GM12878 (cell line): ENCODE data around the gene SLAMF8. TPM values are rescaled to one million over a fixed set of nuclear protein-coding genes. Genes with fewer than 3 reads are reported as not detected.

ENCODE experiments used
- ATAC-seq: fragments of 200-7000 bp; cut with Tn5 transposase; 3 replicates; pipeline ENCODE4 v1.9.1; 2020; ENCODE audit warnings: mild to moderate bottlenecking, moderate library complexity
- BruUV-seq: library from RNA; stranded (reverse); fragments of 400-500 nt; replicated peaks from 2 replicates; lab custom pipeline; 2021; lab: Mats Ljungman, UMichigan
- CTCF ChIA-PET: fragments of 300-600 bp; sonication (Branson Sonifier 250); formaldehyde crosslinking; extraction: SDS; loops from one replicate; lab custom pipeline; 2021; ENCODE audit warnings: inconsistent platforms; lab: Yijun Ruan, JAX
- POLR2A ChIA-PET: fragments of 350-600 bp; formaldehyde crosslinking; extraction: SDS; loops from one replicate; lab custom pipeline; 2021; ENCODE audit warnings: inconsistent platforms; lab: Charles Lee
- RAD21 ChIA-PET: fragments of 300-600 bp; sonication (Branson Sonifier 250); formaldehyde crosslinking; loops from one replicate; lab custom pipeline; 2023; ENCODE audit warnings: antibody characterized with exemption; ENCODE audit not compliant: unreplicated experiment; lab: Charles Lee
- SMC1A ChIA-PET: fragments of 300-600 bp; sonication (Branson Sonifier 250); formaldehyde crosslinking; loops from one replicate; lab custom pipeline; 2023; ENCODE audit not compliant: unreplicated experiment, uncharacterized antibody; lab: Charles Lee
- DNase-seq: peaks from one replicate; pipeline ENCODE4 v3.0.0-alpha.2; 2011; ENCODE audit warnings: low read depth, low spot score
- FAIRE-seq: peaks from 3 replicates; lab custom pipeline; 2011; peaks lifted over from hg19 to GRCh38; lab: Jason Lieb, UNC
- H2AFZ ChIP-seq: 2 replicates; pipeline ENCODE4 v1.6.0; 2011; ENCODE audit warnings: low read depth, low read length, control low read depth; ENCODE audit not compliant: control insufficient read depth
- H3K27ac ChIP-seq: 2 replicates; pipeline ENCODE4 v1.5.1; 2011; ENCODE audit warnings: control low read depth; ENCODE audit not compliant: control insufficient read depth, insufficient read depth
- H3K27me3 ChIP-seq, 2 experiments: replicated peaks in 1 of 2; 2 replicates each; pipeline versions ENCODE4 v1.6.0 to v1.6.1; 2011; ENCODE audit warnings: low read length in 1 of 2; ENCODE audit not compliant: control insufficient read depth in 2 of 2, insufficient read depth in 2 of 2
- H3K36me3 ChIP-seq, 2 experiments: 2 replicates each; pipeline ENCODE4 v1.5.1; 2011; ENCODE audit warnings: low read length in 1 of 2; ENCODE audit not compliant: control insufficient read depth in 2 of 2, insufficient read depth in 2 of 2
- H3K4me1 ChIP-seq: 2 replicates; pipeline ENCODE4 v1.6.1; 2011; ENCODE audit warnings: mild to moderate bottlenecking, low read length, moderate library complexity, mixed read lengths; ENCODE audit not compliant: control insufficient read depth, insufficient read depth
- H3K4me2 ChIP-seq: 2 replicates; pipeline ENCODE4 v1.6.0; 2011; ENCODE audit warnings: control low read depth; ENCODE audit not compliant: control insufficient read depth, insufficient read depth
- H3K4me3 ChIP-seq: fragments of 200-600 bp; sonication (generic); 2 replicates; pipeline ENCODE4 v1.5.1; 2016
- H3K79me2 ChIP-seq: 2 replicates; pipeline ENCODE4 v1.6.0; 2011; ENCODE audit warnings: low read length; ENCODE audit not compliant: control insufficient read depth, insufficient read depth
- H3K9ac ChIP-seq: 2 replicates; pipeline ENCODE4 v1.8.0; 2011; ENCODE audit warnings: low read length, control low read depth, mixed read lengths; ENCODE audit not compliant: control insufficient read depth, insufficient read depth
- H3K9me3 ChIP-seq: replicated peaks from 3 replicates; pipeline ENCODE4 v1.5.1; 2011; ENCODE audit warnings: mild to moderate bottlenecking, low read length; ENCODE audit not compliant: control insufficient read depth, insufficient read depth
- H4K20me1 ChIP-seq: 2 replicates; pipeline ENCODE4 v1.6.0; 2011; ENCODE audit not compliant: control insufficient read depth, insufficient read depth
- ASH2L ChIP-seq: fragments of 300-600, 200-600 bp; sonication (generic); IDR thresholded peaks from 2 replicates; pipeline ENCODE4 v1.6.1; 2017; ENCODE audit warnings: low read depth, mild to moderate bottlenecking, borderline replicate concordance
- CBX5 ChIP-seq: sonication (generic); IDR thresholded peaks from 2 replicates; pipeline ENCODE4 v1.6.1; 2016; ENCODE audit warnings: low read depth, moderate library complexity, mild to moderate bottlenecking, inconsistent platforms
- CREB1 ChIP-seq: IDR thresholded peaks from 2 replicates; pipeline ENCODE4 v1.6.1; 2012; ENCODE audit warnings: low read depth, mild to moderate bottlenecking, inconsistent platforms
- FOXK2 ChIP-seq: fragments of 450-650 bp; IDR thresholded peaks from 2 replicates; pipeline ENCODE4 v1.6.1; 2017; ENCODE audit warnings: mild to moderate bottlenecking, moderate library complexity
- HDAC2 ChIP-seq: fragments of 200-600 bp; sonication (generic); IDR thresholded peaks from 2 replicates; pipeline ENCODE4 v1.6.1; 2017
- IKZF1 ChIP-seq: fragments of 450-650 bp; conservative IDR thresholded peaks from 2 replicates; pipeline ENCODE4 v1.6.1; 2017; ENCODE audit warnings: antibody characterized with exemption, mild to moderate bottlenecking
- JUNB ChIP-seq: IDR thresholded peaks from 2 replicates; pipeline ENCODE4 v1.6.1; 2016; ENCODE audit warnings: antibody characterized with exemption, mild to moderate bottlenecking
- LARP7 ChIP-seq: fragments of 450-650 bp; IDR thresholded peaks from 2 replicates; pipeline ENCODE4 v1.6.1; 2017; ENCODE audit warnings: mild to moderate bottlenecking
- NR2C2 ChIP-seq: IDR thresholded peaks from 2 replicates; pipeline ENCODE4 v1.6.1; 2011; ENCODE audit warnings: borderline replicate concordance, low read depth; ENCODE audit not compliant: control insufficient read depth, insufficient read length
- NR2F1 ChIP-seq: fragments of 450-650 bp; conservative IDR thresholded peaks from 2 replicates; pipeline ENCODE4 v1.6.1; 2017; ENCODE audit warnings: mild to moderate bottlenecking
- RAD21 ChIP-seq: IDR thresholded peaks from 2 replicates; pipeline ENCODE4 v1.6.1; 2011; ENCODE audit warnings: mild to moderate bottlenecking, low read depth, low read length, moderate library complexity; ENCODE audit not compliant: insufficient read depth
- RCOR1 ChIP-seq: conservative IDR thresholded peaks from 2 replicates; pipeline ENCODE4 v1.6.1; 2012; ENCODE audit warnings: low read depth, low read length, improper control_type of control experiment
- RFX5 ChIP-seq: IDR thresholded peaks from 2 replicates; pipeline ENCODE4 v1.6.1; 2011; ENCODE audit warnings: low read depth, low read length, improper control_type of control experiment
- SIX5 ChIP-seq: IDR thresholded peaks from 2 replicates; pipeline ENCODE4 v1.6.1; 2011; ENCODE audit warnings: mild to moderate bottlenecking, low read depth, low read length, moderate library complexity; ENCODE audit not compliant: severe bottlenecking
- TAF1 ChIP-seq: IDR thresholded peaks from 2 replicates; pipeline ENCODE4 v1.6.1; 2011; ENCODE audit warnings: mild to moderate bottlenecking, low read depth, low read length, borderline replicate concordance
- TARDBP ChIP-seq: IDR thresholded peaks from 2 replicates; pipeline ENCODE4 v1.6.1; 2016; ENCODE audit warnings: borderline replicate concordance
- WGBS: methylation state at CpG from one replicate; pipeline ENCODE4 v1.1.6; 2016; ENCODE audit warnings: low lambda C conversion rate; ENCODE audit not compliant: insufficient replicate concordance, insufficient coverage; ENCODE audit errors: missing lambda C conversion rate; 5-methylcytosine and 5-hydroxymethylcytosine counted together
- in situ Hi-C: fragments of 300-500 bp; cut with MboI; formaldehyde crosslinking; loops from 9 replicates; pipeline ENCODE4 v1.14.3; 2018; ENCODE audit warnings: mixed read lengths
- intact Hi-C: fragments of 100-400 bp; cut with micrococcal nuclease; formaldehyde crosslinking; loops from one replicate; pipeline ENCODE4 v1.14.2; 2022; ENCODE audit not compliant: unreplicated experiment
- polyA plus RNA-seq, 11 experiments: library from polyadenylated mRNA; depleted of rRNA in 4 of 11; unstranded in 6 of 11; stranded (reverse) in 5 of 11; fragments of >200 nt; fragmentation: Nextera tagmentation in 4 of 11; fragmentation: Illumina TruSeq in 1 of 11; extraction: Ambion mirVana in 4 of 11; extraction: Trizol in 1 of 11; gene quantifications; 1 replicate in 1 of 11; 2 replicates in 10 of 11; pipeline versions ENCODE4 v1.2.1 to v1.2.3, GENCODE V29; 2011 to 2016; ENCODE audit warnings: inconsistent platforms in 2 of 11, missing spikeins in 2 of 11, low read depth in 1 of 11
- total RNA-seq, 4 experiments: library from RNA; depleted of rRNA in 3 of 4; stranded (reverse); fragments of >200 nt in 3 of 4; fragmentation: Illumina TruSeq in 1 of 4; extraction: Trizol in 1 of 4; gene quantifications; 2 replicates each; pipeline versions ENCODE4 v1.2.1 to v1.2.3, GENCODE V29; 2013 to 2021
- TF ChIP-seq, protein P1 (sequence below): IDR thresholded peaks from 2 replicates; pipeline ENCODE4 v1.6.1; 2012; ENCODE audit warnings: mild to moderate bottlenecking, low read depth, low read length
- TF ChIP-seq, protein P2 (sequence below): fragments of 150-350 bp; IDR thresholded peaks from 2 replicates; pipeline ENCODE4 v1.6.1; 2014; ENCODE audit warnings: mild to moderate bottlenecking, low read depth, low read length
- TF ChIP-seq, protein P3 (sequence below): IDR thresholded peaks from 2 replicates; pipeline ENCODE4 v1.6.1; 2012; ENCODE audit warnings: low read length, inconsistent platforms

The SLAMF8 gene
- total and polyA plus RNA-seq, 10 of the 15 experiments (the other 5 are each of a cell fraction or from before 2014, with no cell fraction given): 0.04 to 0.69 (median 0.10) TPM; not detected in 3

- TF ChIP-seq NR2C2 (no peak), JUNB (no peak), CBX5 (no peak), TAF1 (no peak), IKZF1 (no peak), RAD21 (no peak)
- TF ChIP-seq, all 136 proteins: peak for 0
Observed at GRCh38 chr1:159870704-159871103, 44.0 kb downstream of the SLAMF8 start (continued).

DNA sequence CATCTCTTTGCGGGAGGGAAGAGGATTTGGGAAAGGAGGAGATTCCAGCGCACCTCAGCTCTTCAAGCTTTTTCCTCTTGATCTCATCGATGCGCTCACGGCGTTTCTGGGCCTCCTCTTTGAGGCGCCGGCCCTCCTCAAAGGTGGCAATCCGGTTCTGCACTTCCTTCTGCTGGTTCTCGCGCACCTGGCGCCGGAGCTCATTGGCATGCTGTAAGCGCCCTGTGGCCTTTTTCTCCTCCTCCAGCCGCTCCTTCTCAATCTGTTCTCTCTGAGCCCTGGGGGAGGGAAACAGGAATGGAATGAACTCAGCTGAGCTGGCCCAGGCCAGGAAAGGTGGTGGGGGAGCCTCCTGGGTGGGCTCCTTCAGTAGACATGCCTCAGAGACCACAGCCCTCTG lies 46.2 kb downstream of the SLAMF8 start:
- no peaks in the 10 kb centered on the region; a peak in 1 of 4 replicates for H3K27me3 ChIP-seq
- POLR2A ChIA-PET: no interaction called here
- H3K4me3 ChIP-seq: no peak overlapping the region
- intact Hi-C loops (no loop called here), in situ Hi-C loops (no loop called here)
- H4K20me1 ChIP-seq: no peaks in the 10 kb centered on the region
- DNase-seq: no peak
- ATAC-seq: no peak
- SMC1A ChIA-PET: interaction anchor here (1.0 kb wide), 1 partner anchor 43 kb away, joined by 3 read pairs; no protein-coding TSS in a partner anchor
- FAIRE-seq: no peak
- H2AFZ ChIP-seq: no peak overlapping the region
- H3K79me2 ChIP-seq: no peaks in the 10 kb centered on the region
- RAD21 ChIA-PET: interaction anchor here (0.9 kb wide), 1 partner anchor 20 kb away, joined by 3 read pairs; no protein-coding TSS in a partner anchor
- CTCF ChIA-PET: interaction anchor here (0.6 to 2.2 kb wide), 3 partner anchors 16 to 74 kb away, joined by 3 to 8 read pairs (median 6); no protein-coding TSS in a partner anchor
- no peak overlapping the region for H3K9ac ChIP-seq
- no peaks in the 10 kb centered on the region for H3K4me1 ChIP-seq
- H3K36me3 ChIP-seq: no peaks in the 10 kb centered on the region
- H3K9me3 ChIP-seq: no peaks in the 10 kb centered on the region
- H3K4me2 ChIP-seq: no peak overlapping the region
- 66% methylated on average over 15 of the region's 15 CpGs for WGBS
- BruUV-seq: no TSS peak
- H3K27ac ChIP-seq: no peak overlapping the region
- TF ChIP-seq CREB1 (no peak), ASH2L (no peak), HDAC2 (no peak), FOXK2 (no peak), SIX5 (no peak), JUNB (no peak), RFX5 (no peak), NR2F1 (no peak), TARDBP (no peak), LARP7 (no peak), RCOR1 (no peak)
- TF ChIP-seq, protein P1, sequence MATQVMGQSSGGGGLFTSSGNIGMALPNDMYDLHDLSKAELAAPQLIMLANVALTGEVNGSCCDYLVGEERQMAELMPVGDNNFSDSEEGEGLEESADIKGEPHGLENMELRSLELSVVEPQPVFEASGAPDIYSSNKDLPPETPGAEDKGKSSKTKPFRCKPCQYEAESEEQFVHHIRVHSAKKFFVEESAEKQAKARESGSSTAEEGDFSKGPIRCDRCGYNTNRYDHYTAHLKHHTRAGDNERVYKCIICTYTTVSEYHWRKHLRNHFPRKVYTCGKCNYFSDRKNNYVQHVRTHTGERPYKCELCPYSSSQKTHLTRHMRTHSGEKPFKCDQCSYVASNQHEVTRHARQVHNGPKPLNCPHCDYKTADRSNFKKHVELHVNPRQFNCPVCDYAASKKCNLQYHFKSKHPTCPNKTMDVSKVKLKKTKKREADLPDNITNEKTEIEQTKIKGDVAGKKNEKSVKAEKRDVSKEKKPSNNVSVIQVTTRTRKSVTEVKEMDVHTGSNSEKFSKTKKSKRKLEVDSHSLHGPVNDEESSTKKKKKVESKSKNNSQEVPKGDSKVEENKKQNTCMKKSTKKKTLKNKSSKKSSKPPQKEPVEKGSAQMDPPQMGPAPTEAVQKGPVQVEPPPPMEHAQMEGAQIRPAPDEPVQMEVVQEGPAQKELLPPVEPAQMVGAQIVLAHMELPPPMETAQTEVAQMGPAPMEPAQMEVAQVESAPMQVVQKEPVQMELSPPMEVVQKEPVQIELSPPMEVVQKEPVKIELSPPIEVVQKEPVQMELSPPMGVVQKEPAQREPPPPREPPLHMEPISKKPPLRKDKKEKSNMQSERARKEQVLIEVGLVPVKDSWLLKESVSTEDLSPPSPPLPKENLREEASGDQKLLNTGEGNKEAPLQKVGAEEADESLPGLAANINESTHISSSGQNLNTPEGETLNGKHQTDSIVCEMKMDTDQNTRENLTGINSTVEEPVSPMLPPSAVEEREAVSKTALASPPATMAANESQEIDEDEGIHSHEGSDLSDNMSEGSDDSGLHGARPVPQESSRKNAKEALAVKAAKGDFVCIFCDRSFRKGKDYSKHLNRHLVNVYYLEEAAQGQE: no peak
- TF ChIP-seq, protein P2, sequence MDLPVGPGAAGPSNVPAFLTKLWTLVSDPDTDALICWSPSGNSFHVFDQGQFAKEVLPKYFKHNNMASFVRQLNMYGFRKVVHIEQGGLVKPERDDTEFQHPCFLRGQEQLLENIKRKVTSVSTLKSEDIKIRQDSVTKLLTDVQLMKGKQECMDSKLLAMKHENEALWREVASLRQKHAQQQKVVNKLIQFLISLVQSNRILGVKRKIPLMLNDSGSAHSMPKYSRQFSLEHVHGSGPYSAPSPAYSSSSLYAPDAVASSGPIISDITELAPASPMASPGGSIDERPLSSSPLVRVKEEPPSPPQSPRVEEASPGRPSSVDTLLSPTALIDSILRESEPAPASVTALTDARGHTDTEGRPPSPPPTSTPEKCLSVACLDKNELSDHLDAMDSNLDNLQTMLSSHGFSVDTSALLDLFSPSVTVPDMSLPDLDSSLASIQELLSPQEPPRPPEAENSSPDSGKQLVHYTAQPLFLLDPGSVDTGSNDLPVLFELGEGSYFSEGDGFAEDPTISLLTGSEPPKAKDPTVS: no peak
- TF ChIP-seq, protein P3, sequence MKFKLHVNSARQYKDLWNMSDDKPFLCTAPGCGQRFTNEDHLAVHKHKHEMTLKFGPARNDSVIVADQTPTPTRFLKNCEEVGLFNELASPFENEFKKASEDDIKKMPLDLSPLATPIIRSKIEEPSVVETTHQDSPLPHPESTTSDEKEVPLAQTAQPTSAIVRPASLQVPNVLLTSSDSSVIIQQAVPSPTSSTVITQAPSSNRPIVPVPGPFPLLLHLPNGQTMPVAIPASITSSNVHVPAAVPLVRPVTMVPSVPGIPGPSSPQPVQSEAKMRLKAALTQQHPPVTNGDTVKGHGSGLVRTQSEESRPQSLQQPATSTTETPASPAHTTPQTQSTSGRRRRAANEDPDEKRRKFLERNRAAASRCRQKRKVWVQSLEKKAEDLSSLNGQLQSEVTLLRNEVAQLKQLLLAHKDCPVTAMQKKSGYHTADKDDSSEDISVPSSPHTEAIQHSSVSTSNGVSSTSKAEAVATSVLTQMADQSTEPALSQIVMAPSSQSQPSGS: no peak
